Tibial nerve (tissue), 4 donors: ENCODE data around the gene STARD3. TPM values are rescaled to one million over a fixed set of nuclear protein-coding genes. Genes with fewer than 3 reads are reported as not detected.

Source experiments
- DNase-seq, 2 donors: peaks; one replicate each; pipeline ENCODE4 v3.0.0-alpha.2; 2019; ENCODE audit warnings: low spot score in 2 of 2
- H3K27ac ChIP-seq, 4 donors: fragments of 200-600 bp; sonication (generic) in 3 of 4; one replicate each; pipeline ENCODE4 v1.5.1; 2017 to 2019; ENCODE audit warnings: mild to moderate bottlenecking in 1 of 4
- H3K27me3 ChIP-seq, 2 donors: fragments of 200-600 bp; sonication (generic) in 1 of 2; one replicate each; pipeline versions ENCODE4 v1.5.1 to v1.6.0; 2017 to 2019
- H3K36me3 ChIP-seq, 3 donors: fragments of 200-600 bp; sonication (generic); one replicate each; pipeline ENCODE4 v1.5.1; 2018 to 2019
- H3K4me1 ChIP-seq, 4 donors: fragments of 200-600 bp; sonication (generic) in 3 of 4; one replicate each; pipeline ENCODE4 v1.5.1; 2017 to 2019
- H3K4me3 ChIP-seq, 4 donors: fragments of 200-600 bp; sonication (generic) in 3 of 4; one replicate each; pipeline ENCODE4 v1.5.1; 2017 to 2019; ENCODE audit warnings: mild to moderate bottlenecking in 1 of 4, moderate library complexity in 1 of 4
- H3K9me3 ChIP-seq, 4 donors: fragments of 200-600 bp; sonication (generic) in 3 of 4; one replicate each; pipeline ENCODE4 v1.5.1; 2017 to 2019
- CTCF ChIP-seq, 5 experiments: fragments of 200-600 bp in 3 of 5; fragments of 450-650 bp in 2 of 5; sonication (generic) in 3 of 5; IDR thresholded peaks; one replicate each; pipeline ENCODE4 v1.5.1; 2016 to 2019; ENCODE audit warnings: antibody characterized with exemption in 5 of 5, mild to moderate bottlenecking in 3 of 5, moderate library complexity in 2 of 5
- EP300 ChIP-seq, 2 donors: sonication (generic); formaldehyde crosslinking; IDR thresholded peaks; one replicate each; pipeline ENCODE4 v1.6.1; 2017; ENCODE audit warnings: antibody characterized with exemption in 2 of 2, mild to moderate bottlenecking in 1 of 2
- POLR2A ChIP-seq, 2 donors: fragments of 450-650 bp; IDR thresholded peaks; one replicate each; pipeline ENCODE4 v1.6.1; 2017; ENCODE audit warnings: antibody characterized with exemption in 2 of 2, mild to moderate bottlenecking in 2 of 2, moderate library complexity in 2 of 2
- WGBS, 2 donors: methylation state at CpG; one replicate each; pipeline ENCODE4 v1.1.5; 2018; 5-methylcytosine and 5-hydroxymethylcytosine counted together
- total RNA-seq, 4 donors: library from RNA; depleted of rRNA; stranded (reverse); fragments of >200 nt; gene quantifications; one replicate each; pipeline ENCODE4 v1.1.0, GENCODE V29; 2016

Gene STARD3
- total RNA-seq, 4 donors from 2014 or later, result 85.3 to 170 (median 108) TPM

GRCh38 chr17:39628655-39629493 is 8.1 kb upstream of the STARD3 start:
- H3K4me3 ChIP-seq, result no peak overlapping the region
- 59 to 66% methylated on average over 10 of the region's 10 CpGs for WGBS, 2 donors
- no peak for TF ChIP-seq EP300 (IDR thresholded peaks at IDR 0.05)
- TF ChIP-seq POLR2A (IDR thresholded peaks at IDR 0.05), result no peak
- no peak for TF ChIP-seq CTCF (IDR thresholded peaks at IDR 0.05)
- H3K27me3 ChIP-seq, result peaks cover 7 to 59% of the 10 kb centered on the region in 2 donors
- no peaks in the 10 kb centered on the region for H3K36me3 ChIP-seq
- no peak for DNase-seq
- no peaks in the 10 kb centered on the region for H3K9me3 ChIP-seq
- H3K27ac ChIP-seq, result peak overlapping the region in 2 of 4 donors; percentile 66 to 90
- H3K4me1 ChIP-seq, result peaks cover 0 to 56% (median 21%) of the 10 kb centered on the region in 4 donors

- TF ChIP-seq POLR2A (IDR thresholded peaks at IDR 0.05) (no peak), CTCF (IDR thresholded peaks at IDR 0.05) (no peak), EP300 (IDR thresholded peaks at IDR 0.05) (no peak)
- peak overlapping the region in 1 of 4 donors; percentile 50 for H3K27ac ChIP-seq
- DNase-seq, result no peak
- H3K36me3 ChIP-seq, result no peaks in the 10 kb centered on the region
- H3K9me3 ChIP-seq, result no peaks in the 10 kb centered on the region
- H3K27me3 ChIP-seq, result peaks cover 7 to 59% of the 10 kb centered on the region in 2 donors
- peaks cover 0 to 60% (median 23%) of the 10 kb centered on the region in 4 donors for H3K4me1 ChIP-seq
- WGBS, 2 donors, result 55 to 61% methylated on average over 3 of the region's 3 CpGs
- H3K4me3 ChIP-seq, result no peak overlapping the region
Observed at GRCh38 chr17:39629494-39629880, 7.5 kb upstream of the STARD3 start.

GRCh38 chr17:39629898-39630297 is 7.0 kb upstream of the STARD3 start:
- DNase-seq, result no peak
- Histone ChIP-seq H3K4me1 (peaks cover 0 to 62% (median 23%) of the 10 kb centered on the region in 4 donors), H3K9me3 (no peaks in the 10 kb centered on the region), H3K36me3 (no peaks in the 10 kb centered on the region), H3K27me3 (peaks cover 7 to 56% of the 10 kb centered on the region in 2 donors), H3K27ac (peak overlapping the region in 1 of 4 donors; percentile 50), H3K4me3 (no peak overlapping the region)
- TF ChIP-seq POLR2A (IDR thresholded peaks at IDR 0.05), result no peak
- TF ChIP-seq CTCF (IDR thresholded peaks at IDR 0.05), result no peak
- TF ChIP-seq EP300 (IDR thresholded peaks at IDR 0.05), result no peak
- 72 to 76% methylated on average over 11 to 12 of the region's 12 CpGs for WGBS, 2 donors

- TF ChIP-seq CTCF (IDR thresholded peaks at IDR 0.05) (no peak), EP300 (IDR thresholded peaks at IDR 0.05) (no peak), POLR2A (IDR thresholded peaks at IDR 0.05) (no peak)
- no peak for DNase-seq
- no peaks in the 10 kb centered on the region for H3K9me3 ChIP-seq
- H3K27ac ChIP-seq, result peak overlapping the region in 3 of 4 donors; percentile 64 to 88 (median 82)
- peaks cover 0 to 62% (median 24%) of the 10 kb centered on the region in 4 donors for H3K4me1 ChIP-seq
- H3K4me3 ChIP-seq, result no peak overlapping the region
- no peaks in the 10 kb centered on the region for H3K36me3 ChIP-seq
- WGBS, 2 donors, result 50% methylated on average over 6 of the region's 6 CpGs
- H3K27me3 ChIP-seq, result peaks cover 7 to 41% of the 10 kb centered on the region in 2 donors
Observed at GRCh38 chr17:39631403-39631802, 5.5 kb upstream of the STARD3 start.
